NCI-H69 (cell line): ENCODE results near the gene ALPK3.

ENCODE experiments used
- DNase-seq: peaks from one replicate; lab custom pipeline; 2025; lab: John Stamatoyannopoulos, UW

The ALPK3 gene, protein sequence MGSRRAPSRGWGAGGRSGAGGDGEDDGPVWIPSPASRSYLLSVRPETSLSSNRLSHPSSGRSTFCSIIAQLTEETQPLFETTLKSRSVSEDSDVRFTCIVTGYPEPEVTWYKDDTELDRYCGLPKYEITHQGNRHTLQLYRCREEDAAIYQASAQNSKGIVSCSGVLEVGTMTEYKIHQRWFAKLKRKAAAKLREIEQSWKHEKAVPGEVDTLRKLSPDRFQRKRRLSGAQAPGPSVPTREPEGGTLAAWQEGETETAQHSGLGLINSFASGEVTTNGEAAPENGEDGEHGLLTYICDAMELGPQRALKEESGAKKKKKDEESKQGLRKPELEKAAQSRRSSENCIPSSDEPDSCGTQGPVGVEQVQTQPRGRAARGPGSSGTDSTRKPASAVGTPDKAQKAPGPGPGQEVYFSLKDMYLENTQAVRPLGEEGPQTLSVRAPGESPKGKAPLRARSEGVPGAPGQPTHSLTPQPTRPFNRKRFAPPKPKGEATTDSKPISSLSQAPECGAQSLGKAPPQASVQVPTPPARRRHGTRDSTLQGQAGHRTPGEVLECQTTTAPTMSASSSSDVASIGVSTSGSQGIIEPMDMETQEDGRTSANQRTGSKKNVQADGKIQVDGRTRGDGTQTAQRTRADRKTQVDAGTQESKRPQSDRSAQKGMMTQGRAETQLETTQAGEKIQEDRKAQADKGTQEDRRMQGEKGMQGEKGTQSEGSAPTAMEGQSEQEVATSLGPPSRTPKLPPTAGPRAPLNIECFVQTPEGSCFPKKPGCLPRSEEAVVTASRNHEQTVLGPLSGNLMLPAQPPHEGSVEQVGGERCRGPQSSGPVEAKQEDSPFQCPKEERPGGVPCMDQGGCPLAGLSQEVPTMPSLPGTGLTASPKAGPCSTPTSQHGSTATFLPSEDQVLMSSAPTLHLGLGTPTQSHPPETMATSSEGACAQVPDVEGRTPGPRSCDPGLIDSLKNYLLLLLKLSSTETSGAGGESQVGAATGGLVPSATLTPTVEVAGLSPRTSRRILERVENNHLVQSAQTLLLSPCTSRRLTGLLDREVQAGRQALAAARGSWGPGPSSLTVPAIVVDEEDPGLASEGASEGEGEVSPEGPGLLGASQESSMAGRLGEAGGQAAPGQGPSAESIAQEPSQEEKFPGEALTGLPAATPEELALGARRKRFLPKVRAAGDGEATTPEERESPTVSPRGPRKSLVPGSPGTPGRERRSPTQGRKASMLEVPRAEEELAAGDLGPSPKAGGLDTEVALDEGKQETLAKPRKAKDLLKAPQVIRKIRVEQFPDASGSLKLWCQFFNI (N-terminal part only)

DNA sequence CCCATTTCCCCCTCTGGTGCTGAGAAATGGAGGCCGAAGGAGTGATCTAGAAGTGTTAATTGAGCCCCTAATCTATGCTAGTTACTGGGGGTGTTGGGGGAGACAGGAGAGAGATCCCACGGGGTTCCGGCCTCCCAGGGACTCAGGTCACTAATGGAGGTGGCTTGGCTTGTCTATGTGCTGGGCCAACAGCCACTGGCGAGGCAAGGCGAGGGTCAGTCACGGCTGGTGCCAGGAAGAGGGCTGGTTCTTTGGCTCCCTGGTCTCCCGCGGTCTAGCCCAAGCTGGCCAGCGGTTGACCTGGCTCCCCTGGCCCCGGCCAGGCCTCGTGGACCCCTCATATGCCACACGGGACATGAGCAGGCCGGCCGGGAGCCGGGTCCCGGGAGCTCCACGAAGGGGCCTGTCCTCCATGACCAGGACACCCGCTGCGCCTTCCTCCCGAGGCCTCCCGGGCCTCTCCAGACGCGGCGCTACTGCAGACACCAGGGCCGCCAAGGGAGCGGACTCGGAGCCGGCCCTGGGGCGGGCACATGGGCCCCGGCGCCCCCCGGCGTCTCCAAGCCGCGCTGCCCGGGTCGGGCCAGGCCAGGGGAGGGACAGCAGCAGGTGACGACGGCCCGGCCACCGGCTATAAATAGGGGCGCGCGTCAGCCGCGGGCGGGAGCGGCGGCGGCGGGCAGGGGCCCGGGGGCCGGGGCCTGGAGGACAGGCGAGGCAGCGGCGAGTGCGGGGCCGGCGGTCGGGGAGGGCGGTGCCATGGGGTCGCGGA, at the start of gene ALPK3:
Gene ALPK3 (plus strand): TSS at position 663 of the 772 bp plus-strand sequence. CDS start 97 bp downstream, at position 760.
- no peak for DNase-seq

DNA sequence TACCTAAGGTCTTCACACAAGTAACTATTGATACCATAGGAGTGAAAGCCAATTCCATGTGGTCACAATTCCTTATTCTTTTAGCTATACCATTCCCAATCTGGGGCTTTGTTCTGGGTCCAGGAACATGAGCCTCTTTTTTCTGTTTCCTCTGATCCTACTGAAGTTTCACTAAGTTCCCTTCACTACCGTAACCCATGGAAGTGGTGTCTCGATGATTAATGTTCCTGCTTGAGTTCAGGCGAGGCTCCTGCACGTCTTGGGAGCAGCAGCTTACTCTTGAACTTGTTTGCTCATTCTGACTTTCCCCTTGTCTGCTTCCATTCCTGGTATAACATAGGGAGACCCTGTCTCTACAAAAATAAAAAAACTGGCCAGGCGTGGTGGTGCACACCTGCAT, 45.1 kb upstream of the ALPK3 start:
- DNase-seq, result no peak

DNA sequence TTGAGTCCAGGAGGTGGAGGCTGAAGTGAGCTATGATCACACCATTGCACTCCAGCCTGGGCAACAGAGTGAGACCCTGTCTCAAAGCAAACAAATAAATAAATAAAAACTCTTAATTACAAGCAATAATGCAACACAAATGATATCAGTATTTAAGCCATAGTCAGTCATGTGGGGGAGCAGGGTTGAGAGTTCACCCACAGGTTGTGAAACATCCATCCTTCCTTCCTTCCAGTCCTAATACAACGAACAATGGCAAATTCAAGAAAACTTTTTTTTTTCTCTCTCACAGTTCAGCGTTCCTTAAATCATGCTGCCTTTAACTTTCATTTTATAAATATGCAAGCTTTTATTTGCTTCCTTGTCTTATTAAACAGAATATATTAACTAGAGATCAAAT, 44.7 kb upstream of the ALPK3 start:
- no peak for DNase-seq

DNA sequence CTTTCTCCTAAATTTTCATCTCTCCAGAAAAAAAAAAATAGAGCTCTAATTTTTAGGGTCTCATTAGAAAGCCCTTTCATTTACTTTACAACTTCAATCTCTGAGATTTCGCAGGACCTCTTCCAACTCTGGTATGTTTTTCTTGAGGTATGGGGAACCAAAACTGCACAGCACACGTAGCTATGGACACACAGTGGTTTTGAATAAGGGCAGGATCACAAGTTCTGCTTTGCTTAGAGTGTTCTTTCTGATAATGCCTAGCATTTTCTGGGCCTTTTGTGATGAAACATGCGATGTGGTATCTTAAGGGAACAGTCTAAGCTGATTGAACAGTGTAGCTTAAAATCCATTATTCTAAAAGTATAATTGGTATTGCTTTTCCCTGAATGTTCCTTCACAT, 43.4 kb upstream of the ALPK3 start:
- no peak for DNase-seq

DNA sequence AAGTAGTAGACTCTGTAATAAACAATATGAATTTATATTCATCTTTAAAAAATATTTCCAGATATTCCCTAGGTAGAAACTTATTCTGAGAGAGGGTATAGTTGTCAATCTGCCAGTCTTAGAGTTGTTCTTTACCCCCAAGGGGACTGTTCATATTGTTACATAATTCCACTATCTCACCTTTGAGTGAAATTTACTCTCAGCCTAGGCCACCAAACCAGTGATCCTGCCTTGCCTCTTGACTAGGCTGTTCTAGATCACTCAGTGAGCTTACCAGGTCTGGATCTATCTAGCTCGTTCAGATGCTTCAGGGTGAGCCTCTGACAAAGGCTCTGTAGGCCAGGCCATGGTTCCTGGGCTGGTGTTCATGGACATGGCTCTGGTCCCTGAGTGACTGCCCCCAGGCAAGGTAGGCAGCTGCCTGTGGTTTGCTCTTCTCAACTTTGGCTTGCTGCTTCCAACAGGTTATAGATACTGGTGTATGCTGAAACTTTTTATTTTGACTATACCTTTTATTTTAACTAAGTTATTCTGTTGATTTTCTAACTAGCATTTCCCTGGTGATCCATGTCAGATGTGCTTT, 41.2 kb upstream of the ALPK3 start:
- DNase-seq, result no peak

DNA sequence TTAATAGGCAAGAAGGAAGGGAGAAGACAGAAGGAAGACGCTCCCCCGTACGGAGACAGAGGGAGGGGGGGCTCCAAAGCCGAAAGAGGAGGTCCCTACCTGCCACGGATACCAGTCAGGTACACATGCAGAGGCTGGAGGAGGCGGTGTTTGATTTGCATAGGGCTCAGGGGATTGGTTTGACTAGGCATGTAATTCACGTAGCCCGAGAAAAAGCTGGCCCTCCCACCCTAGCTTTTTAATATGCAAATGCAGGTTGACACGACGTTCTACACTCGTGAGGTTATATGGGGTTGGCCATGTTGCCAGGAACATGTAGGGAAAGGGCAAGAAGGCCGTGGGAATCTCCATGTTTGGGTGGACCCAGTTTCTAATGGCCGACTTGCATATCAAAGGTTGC, 39.0 kb upstream of the ALPK3 start:
- DNase-seq, result no peak

DNA sequence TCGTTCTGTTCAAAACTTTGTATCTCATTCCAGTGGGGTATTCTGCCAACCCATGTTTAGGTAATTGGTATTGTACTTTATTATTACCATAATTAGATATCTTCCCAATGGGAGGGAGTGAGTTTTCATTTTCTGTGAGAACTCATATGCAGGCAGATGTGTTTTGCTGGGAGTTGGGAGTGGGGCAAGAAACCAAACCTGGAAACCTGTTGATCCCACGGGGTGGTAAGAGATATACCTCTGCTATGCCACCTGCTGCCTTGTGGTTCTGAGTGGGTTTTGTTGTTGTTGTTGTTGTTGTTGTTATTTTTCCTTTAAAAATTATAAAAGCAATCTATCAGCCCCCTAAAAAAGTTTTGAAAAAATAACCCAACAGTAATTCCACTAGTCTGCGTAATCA, 36.7 kb upstream of the ALPK3 start:
- DNase-seq, result no peak

DNA sequence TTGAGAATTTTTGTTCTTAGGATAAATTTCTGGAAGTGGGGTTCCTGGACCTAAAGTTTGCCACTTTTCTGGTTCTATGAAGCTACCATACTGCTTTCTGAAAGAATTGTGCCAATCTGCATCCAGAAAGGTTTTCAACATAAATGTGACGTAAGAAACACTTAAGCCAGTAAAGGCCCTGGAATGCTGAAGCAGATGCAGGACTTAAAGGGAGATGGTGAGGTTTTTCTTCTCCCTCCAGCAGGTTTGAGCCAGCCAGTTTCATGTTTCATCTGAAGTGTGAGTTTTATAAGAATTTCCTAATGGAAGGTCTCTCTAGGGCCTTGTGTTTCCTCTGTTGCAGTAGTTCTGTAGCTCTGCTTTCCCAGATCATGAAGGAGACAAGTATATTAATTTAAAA, 35.7 kb upstream of the ALPK3 start:
- no peak for DNase-seq

DNA sequence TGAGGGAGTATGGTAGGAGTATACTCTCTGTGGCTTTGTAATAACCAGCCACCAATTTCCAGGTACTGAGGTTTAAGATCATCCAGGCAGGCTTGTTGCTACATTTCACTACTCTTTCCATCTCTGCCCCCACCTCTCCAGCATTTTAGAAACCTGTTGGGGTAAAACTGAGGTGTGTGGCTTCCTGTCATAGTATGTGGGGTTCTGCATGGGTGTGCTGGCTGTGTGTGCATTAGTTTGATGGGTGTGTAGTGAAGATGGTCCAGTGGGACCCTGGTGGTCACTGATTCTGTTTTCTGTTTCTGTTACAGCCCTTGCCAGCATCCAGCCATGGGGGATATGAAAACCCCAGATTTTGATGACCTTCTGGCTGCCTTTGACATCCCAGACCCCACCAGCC, 34.8 kb upstream of the ALPK3 start:
- DNase-seq, result no peak

DNA sequence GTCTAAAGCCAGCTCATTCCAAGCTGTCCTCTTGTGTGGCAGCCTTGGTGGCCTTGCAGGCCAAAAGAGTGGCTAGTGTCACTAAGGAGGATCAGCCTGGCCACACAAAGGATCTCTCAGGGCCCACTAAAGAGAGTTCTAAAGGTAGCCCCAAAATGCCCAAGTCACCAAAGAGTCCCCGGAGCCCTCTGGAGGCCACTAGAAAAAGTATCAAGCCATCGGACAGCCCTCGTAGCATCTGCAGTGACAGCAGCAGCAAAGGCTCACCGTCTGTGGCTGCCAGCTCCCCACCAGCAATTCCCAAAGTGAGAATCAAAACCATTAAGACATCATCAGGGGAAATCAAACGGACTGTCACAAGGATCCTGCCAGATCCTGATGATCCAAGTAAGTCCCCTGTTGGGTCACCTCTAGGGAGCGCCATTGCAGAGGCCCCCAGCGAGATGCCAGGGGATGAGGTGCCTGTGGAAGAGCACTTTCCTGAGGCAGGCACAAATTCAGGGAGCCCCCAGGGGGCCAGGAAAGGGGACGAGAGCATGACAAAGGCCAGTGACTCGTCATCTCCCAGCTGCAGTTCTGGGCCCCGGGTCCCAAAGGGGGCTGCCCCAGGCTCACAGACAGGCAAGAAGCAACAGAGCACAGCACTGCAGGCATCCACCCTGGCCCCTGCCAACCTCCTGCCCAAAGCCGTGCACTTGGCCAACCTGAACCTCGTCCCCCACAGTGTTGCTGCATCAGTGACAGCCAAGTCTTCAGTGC, 33.5 kb upstream of the ALPK3 start:
- no peak for DNase-seq

DNA sequence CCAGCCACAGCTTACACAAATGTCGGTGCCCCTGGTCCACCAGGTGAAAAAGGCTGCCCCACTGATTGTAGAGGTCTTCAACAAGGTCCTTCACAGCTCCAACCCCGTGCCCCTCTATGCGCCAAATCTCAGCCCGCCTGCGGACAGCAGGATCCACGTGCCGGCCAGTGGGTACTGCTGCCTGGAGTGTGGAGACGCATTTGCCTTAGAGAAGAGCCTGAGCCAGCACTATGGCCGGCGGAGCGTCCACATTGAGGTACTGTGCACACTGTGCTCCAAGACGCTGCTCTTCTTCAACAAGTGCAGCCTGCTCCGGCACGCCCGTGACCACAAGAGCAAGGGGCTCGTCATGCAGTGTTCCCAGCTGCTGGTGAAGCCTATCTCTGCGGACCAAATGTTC, 32.9 kb upstream of the ALPK3 start:
- DNase-seq, result no peak

DNA sequence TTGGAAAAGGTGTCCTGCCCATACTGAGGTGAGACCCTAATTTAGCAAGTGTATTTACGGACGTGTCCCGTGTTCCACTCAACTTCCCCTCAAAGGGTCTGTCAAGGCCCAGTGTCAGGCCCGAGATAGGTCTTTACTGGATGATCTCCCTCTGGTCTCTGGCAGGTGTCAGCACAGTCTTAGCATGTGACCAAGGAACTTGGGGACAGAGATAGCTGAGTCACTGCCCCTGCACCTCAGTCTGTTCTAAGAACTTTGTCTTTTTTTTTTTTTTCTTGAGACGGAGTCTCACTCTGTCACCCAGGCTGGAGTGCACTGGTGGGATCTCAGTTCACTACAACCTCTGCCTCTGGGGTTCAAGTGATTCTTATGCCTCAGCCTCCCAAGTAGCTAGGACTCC, 32.1 kb upstream of the ALPK3 start:
- no peak for DNase-seq

DNA sequence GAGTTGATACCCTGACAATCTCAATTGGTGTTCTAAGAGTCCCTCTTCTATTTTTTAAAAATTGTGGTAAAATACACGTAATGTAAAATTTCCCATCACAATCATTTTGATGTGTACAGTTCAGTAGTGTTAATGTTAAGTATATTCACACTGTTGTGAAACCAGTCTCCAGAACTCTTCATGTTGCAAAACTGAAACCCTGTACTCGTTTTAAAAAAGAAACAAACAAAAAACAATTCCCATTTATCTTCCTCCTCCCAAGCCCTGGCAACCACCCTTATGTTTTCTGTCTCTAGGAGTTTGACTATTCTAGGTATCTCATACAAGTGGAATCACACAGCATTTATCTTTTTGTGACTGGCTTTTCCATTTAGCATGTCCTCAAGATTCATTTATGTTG, 28.7 kb upstream of the ALPK3 start:
- no peak for DNase-seq

DNA sequence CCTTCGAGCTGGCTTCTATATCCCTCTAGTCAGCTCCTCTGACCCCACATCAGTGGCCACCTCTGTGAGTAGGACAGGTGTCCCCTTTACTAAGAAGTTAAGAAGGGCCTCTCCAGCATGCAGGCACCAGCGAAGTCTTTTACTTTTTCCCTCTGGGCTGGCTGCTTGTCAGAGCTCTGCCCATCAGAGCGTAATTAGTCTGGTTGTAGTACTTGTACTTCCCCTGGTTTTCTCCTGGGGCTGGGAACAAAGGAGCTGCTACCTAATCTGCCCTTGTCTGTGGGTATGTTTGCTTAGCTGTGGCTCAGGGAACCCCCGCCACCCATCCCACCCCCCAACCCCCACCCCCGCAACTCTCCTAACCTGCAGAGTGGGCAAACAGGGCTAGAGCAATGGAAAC, 27.4 kb upstream of the ALPK3 start:
- DNase-seq, result peak; percentile 58

DNA sequence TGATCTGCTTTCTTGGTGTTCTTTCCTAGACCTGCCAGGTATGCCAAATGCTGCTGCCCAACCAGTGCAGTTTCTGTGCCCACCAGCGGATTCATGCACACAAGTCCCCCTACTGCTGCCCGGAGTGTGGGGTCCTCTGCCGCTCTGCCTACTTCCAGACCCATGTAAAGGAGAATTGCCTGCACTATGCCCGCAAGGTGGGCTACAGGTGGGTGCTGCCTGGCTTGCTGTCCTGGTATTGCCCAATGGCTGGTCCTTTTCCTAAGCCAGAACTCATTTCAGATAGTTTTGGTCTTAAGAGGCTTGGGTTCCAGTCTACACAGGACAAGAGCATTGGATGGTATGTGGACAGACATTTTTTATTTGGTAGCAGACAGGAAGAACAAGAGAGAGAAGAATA, 26.5 kb upstream of the ALPK3 start:
- DNase-seq, result no peak

DNA sequence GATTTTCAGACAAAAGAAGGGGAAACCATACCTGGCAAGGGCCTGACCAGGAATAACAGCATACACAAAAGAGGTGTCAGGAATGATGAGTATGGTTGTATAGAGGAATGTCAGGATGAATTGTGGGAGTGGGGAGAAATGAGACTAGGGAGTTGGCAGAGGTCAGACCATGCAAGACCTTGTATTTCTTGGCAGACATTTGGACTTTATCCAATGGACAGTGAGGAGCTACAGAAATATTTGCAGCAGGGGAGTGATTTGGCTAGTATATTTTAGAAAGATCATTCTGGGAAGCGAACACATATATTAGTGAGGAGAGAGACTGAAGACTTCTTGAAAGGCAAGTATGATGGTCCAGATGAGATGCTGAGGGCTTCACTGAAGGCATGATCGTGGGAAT, 25.4 kb upstream of the ALPK3 start:
- no peak for DNase-seq

DNA sequence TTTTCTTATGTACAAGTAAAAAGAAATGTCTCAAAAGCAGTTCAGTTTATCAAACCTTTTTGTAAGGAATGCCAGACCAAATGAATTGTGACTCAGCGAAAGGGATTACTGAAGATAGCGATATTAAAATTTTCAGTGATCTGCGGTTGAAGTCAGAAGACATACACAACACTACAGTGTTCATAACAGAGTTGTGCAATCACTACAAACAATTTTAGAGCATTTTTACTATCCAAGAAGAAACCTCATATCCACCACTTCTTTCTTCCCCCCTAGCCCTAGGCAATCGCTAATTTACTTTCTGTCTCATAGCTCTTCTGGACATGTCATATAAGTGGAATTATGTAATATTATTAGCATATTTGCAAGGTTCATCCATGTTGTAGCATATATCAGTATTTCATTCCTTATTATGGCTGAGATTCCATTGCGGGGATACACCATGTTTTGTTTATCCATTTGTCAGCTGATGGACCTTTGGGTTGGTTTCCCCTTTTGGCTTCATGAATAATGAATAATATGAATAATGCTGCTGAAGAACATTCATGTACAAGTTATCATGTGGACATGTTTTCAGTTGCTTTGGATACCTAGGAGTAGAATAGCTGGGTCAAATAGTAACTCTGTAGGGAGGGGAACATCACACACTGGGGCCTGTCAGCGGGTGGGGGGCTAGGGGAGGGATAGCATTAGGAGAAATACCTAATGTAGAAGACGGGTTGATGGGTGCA, 23.6 kb upstream of the ALPK3 start:
- no peak for DNase-seq

DNA sequence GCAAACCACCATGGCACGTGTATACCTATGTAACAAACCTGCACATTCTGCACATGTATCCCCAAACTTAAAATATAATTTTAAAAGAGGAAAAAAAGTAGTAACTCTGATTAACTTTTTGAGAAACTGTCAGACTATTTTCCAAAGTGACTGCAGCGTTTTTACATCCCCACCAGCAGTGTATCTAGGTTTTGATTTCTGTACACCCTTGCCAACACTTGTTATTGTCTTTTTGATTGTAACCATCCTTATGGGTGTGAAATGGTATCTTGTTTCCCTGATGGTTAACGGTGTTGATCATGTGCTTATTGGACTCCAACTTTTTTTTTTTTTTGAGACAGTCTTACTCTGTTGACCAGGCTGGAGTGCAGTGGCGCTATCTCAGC, 23.0 kb upstream of the ALPK3 start:
- DNase-seq, result no peak

DNA sequence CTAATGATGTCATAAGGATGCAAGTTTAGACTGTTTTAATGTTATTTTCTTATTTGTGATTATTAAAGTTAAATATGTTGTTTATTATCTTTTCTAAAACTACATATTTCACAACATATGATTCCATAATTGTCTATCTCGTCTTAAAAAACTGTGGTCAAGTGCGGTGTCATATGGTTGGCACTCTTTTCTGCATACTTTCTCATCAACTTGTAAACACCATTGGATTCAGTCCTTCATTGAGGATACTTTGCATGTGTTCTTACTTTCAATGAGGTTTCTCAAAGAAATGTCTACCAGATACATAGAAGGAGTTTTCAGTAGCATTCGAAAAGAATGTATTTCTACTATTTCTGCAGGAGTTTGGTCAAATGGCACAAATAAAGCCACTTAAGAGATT, 22.0 kb upstream of the ALPK3 start:
- DNase-seq, result no peak

DNA sequence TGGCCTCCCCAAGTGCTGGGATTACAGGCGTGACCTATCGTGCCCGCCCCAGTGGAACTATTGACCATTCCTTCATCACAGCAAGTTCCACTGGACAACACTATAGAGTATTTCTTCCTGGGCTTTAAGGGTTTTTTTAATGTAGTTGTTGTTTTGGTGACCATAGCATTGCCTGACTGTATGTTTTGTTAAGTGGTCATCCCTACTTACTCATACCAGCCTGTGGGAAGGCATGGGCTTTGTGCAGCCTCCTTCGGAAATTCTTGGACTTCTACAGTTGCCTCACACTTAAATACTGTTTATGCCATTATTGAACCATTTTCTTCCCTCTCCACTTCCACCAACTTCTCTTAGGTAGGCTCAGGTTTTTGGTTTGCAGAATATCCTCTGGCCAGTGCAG, 19.9 kb upstream of the ALPK3 start:
- DNase-seq, result no peak
